ENCODE measurements around the gene TBC1D22A.
A peak's percentile ranks its signal among the peaks of the same experiment; 100 is the strongest.

Gene TBC1D22A

GRCh38 chr22:46963672-46964545, 201.5 kb downstream of the TBC1D22A start:
- no peak for DNase-seq

GRCh38 chr22:46964773-46965550, 202.5 kb downstream of the TBC1D22A start:
- DNase-seq, result no peak

- no peak for DNase-seq
Observed at GRCh38 chr22:46965555-46966494, 203.4 kb downstream of the TBC1D22A start.

GRCh38 chr22:46966495-46966845, 204.0 kb downstream of the TBC1D22A start:
- DNase-seq, result no peak

GRCh38 chr22:46966846-46967245, 204.4 kb downstream of the TBC1D22A start:
- no peak for DNase-seq

- no peak for DNase-seq
Observed at GRCh38 chr22:46967445-46968358, 205.3 kb downstream of the TBC1D22A start.

GRCh38 chr22:46968359-46968740, 205.9 kb downstream of the TBC1D22A start:
- no peak for DNase-seq

GRCh38 chr22:46968848-46969247, 206.4 kb downstream of the TBC1D22A start:
- no peak for DNase-seq

GRCh38 chr22:46969491-46969890, 207.0 kb downstream of the TBC1D22A start:
- DNase-seq, result peak; percentile 66 to 79

GRCh38 chr22:46969961-46970360, 207.5 kb downstream of the TBC1D22A start:
- DNase-seq, result peak in 1 of 2 experiments; percentile 20

- no peak for DNase-seq
Observed at GRCh38 chr22:46970411-46971098, 208.1 kb downstream of the TBC1D22A start.

- no peak for DNase-seq
Observed at GRCh38 chr22:46971099-46971763, 208.8 kb downstream of the TBC1D22A start.

- no peak for DNase-seq
Observed at GRCh38 chr22:46971764-46972125, 209.3 kb downstream of the TBC1D22A start.

GRCh38 chr22:46972256-46972655, 209.8 kb downstream of the TBC1D22A start:
- no peak for DNase-seq

- no peak for DNase-seq
Observed at GRCh38 chr22:46972901-46973831, 210.7 kb downstream of the TBC1D22A start.

- DNase-seq, result no peak
Observed at GRCh38 chr22:46974077-46974476, 211.6 kb downstream of the TBC1D22A start.

- DNase-seq, result no peak
Observed at GRCh38 chr22:46974631-46975585, 212.5 kb downstream of the TBC1D22A start.

GRCh38 chr22:46976143-46976542, 213.7 kb downstream of the TBC1D22A start:
- DNase-seq, result no peak
